ENCODE results near the gene TMEM72.

The TMEM72 gene

GRCh38 chr10:44921061-44921460, 9.9 kb downstream of the TMEM72 start:
- no peak for DNase-seq (ENCODE audit: low spot score)
- TF ChIP-seq CTCF (IDR thresholded peaks at IDR 0.05; ENCODE audit: extremely low read depth, missing control alignments), result no peak

GRCh38 chr10:44921506-44921905, 10.4 kb downstream of the TMEM72 start:
- no peak for TF ChIP-seq CTCF (IDR thresholded peaks at IDR 0.05; ENCODE audit: extremely low read depth, missing control alignments)
- no peak for DNase-seq (ENCODE audit: low spot score)

- no peak for DNase-seq (ENCODE audit: low spot score)
- no peak for TF ChIP-seq CTCF (IDR thresholded peaks at IDR 0.05; ENCODE audit: extremely low read depth, missing control alignments)
These were observed 10.9 kb downstream of the TMEM72 start for GRCh38 chr10:44922021-44922420.

- TF ChIP-seq CTCF (IDR thresholded peaks at IDR 0.05; ENCODE audit: extremely low read depth, missing control alignments), result no peak
- DNase-seq (ENCODE audit: low spot score), result no peak
These were observed 11.8 kb downstream of the TMEM72 start for GRCh38 chr10:44922796-44923545.

- DNase-seq (ENCODE audit: low spot score), result no peak
- no peak for TF ChIP-seq CTCF (IDR thresholded peaks at IDR 0.05; ENCODE audit: extremely low read depth, missing control alignments)
These were observed 12.5 kb downstream of the TMEM72 start for GRCh38 chr10:44923611-44924010.

GRCh38 chr10:44924261-44925040, 13.3 kb downstream of the TMEM72 start:
- no peak for TF ChIP-seq CTCF (IDR thresholded peaks at IDR 0.05; ENCODE audit: extremely low read depth, missing control alignments)
- no peak for DNase-seq (ENCODE audit: low spot score)

- DNase-seq (ENCODE audit: low spot score), result no peak
- TF ChIP-seq CTCF (IDR thresholded peaks at IDR 0.05; ENCODE audit: extremely low read depth, missing control alignments), result no peak
These were observed 14.1 kb downstream of the TMEM72 start for GRCh38 chr10:44925224-44925623.

Measured in GM20000 (cell line).